NK-92 (cell line): ENCODE data around the gene GUCY1A2.
"Not testable (repeated sequence)": the region's sequence is repeated elsewhere in the genome, so short reads cannot be mapped to it uniquely, and the experiment has no call there.

Source experiments
- DNase-seq: peaks from one replicate; lab custom pipeline; 2025; ENCODE audit not compliant: unreplicated experiment; lab: John Stamatoyannopoulos, UW

The GUCY1A2 gene, protein sequence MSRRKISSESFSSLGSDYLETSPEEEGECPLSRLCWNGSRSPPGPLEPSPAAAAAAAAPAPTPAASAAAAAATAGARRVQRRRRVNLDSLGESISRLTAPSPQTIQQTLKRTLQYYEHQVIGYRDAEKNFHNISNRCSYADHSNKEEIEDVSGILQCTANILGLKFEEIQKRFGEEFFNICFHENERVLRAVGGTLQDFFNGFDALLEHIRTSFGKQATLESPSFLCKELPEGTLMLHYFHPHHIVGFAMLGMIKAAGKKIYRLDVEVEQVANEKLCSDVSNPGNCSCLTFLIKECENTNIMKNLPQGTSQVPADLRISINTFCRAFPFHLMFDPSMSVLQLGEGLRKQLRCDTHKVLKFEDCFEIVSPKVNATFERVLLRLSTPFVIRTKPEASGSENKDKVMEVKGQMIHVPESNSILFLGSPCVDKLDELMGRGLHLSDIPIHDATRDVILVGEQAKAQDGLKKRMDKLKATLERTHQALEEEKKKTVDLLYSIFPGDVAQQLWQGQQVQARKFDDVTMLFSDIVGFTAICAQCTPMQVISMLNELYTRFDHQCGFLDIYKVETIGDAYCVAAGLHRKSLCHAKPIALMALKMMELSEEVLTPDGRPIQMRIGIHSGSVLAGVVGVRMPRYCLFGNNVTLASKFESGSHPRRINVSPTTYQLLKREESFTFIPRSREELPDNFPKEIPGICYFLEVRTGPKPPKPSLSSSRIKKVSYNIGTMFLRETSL

DNA sequence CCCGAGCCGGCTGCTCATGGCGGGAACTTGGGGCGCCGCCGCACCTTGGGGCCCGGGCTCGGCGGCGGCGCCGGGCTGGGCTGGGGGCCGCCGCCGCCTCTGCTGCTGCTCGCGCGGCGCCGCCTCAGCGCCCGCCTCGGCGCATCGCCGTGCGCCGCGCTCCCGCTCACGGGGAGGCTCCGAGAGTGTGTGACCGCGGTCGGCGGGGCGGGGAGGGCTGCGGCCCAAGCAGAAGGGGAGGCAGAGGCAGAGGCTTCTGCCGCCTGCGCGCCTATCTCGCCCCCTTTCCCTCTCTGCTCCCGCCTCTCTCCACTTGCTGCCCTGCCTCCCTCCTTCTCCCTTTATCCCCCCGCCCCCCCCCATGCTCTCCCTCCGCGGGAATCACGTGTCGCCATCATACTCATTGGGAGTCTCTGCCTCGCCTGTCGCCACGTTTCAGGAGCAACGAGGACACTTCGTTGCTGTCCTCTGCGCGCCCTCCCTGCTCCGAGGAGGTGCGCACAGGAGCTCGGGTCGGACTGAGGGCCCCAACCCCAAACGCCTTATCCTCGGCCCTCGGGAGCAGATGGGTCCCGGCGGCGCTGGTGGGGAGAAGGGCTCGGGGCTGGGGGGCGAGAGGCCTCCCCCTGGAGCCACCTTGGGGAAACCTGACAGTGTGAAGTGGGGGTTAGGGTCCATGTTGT lies at the start of gene GUCY1A2:
GUCY1A2 (minus strand) TSS at position 258 of the 683 bp plus-strand sequence. CDS start 421 bp downstream, outside the sequence.
- no peak for DNase-seq

DNA sequence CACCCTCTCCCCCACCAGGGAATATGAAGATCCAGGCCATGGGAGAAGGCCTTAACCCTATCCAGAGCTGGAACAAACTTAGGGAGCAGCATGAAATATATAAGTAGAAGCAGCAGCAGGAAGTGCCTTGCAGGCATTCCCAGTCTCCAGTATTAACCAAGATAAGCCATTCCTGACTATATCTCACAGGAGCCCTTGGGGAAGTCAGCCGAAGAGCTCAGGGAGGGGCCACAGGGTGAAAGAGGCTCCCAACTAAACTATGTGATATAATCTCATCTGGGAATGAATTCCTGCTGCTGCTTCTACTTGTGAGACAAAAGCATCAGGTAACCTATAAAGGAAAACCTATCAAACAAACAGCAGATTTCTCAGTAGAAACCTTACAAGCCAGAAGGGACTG lies 36.1 kb upstream of the GUCY1A2 start:
- no peak for DNase-seq

DNA sequence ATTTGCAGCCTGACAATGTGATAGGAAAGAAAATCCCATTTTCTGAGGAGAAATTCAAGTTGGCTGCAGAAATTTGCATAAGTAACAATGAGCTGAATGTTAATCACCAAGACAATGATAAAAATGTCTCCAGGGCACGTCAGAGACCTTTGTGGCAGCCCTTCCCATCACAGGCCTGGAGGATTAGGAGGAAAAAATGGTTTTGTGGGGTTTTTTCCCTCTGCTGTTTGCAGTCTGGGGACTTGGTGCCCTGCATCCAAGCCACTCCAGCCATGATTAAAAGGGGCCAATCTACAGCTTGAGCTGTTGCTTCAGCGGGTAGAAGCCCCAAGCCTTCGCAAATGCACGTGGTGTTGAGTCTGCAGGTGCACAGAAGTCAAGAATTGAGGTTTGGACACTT lies 33.1 kb upstream of the GUCY1A2 start:
- DNase-seq, result not testable (repeated sequence)

DNA sequence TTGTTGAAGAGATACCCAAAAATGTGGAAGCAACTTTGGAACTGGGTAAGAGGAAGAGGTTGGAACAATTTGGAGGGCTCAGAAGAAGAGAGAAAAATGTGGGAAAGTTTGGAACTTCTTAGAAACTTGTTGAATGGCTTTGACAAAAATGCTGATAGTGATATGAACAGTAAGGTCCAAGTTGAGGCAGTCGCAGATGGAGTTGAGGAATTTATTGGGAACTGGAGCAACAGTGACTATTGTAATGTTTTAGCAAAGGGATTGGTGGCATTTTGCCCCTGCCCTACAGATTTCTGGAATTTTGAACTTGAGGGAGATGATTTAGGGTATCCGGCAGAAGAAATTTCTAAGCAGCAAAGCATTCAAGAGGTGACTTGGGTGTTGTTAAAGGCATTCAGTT lies 32.6 kb upstream of the GUCY1A2 start:
- not testable (repeated sequence) for DNase-seq

DNA sequence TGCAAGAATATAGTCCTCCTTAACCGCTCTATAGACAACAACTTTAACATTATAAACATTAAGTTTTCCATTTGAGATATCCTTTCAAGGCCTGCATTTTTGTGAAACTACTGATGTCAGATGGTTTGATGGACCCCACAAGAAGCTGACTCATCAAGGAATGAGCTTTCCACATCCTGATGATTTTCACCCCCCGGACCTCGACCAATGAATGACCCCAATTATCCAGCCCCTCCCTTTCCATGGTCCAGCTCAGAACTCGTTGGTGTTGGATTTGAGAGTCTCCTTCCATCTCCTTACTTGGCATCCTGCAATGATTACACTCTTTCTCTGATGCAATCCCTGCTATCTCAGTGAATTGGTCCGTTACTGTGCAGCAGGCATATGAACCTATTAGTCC lies 31.8 kb upstream of the GUCY1A2 start:
- DNase-seq, result no peak

DNA sequence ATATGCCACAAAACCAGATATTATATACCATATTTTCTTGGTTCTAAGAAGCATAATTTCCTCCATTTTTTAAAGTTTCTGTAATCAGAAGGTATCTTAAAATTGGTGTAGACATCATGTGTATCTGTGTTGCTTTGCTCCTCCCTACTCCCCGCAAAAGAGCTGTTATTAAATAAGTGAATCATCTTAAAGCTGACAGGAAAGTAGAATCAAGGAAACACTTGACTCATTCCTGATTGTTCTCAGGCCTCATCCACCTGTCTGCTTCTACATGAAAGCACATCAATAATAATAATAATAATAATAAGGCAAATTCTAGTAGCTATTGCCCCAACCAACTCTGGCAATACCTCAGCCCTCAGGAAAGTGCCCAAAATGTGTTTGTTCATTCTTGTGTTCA lies 26.2 kb upstream of the GUCY1A2 start:
- no peak for DNase-seq

DNA sequence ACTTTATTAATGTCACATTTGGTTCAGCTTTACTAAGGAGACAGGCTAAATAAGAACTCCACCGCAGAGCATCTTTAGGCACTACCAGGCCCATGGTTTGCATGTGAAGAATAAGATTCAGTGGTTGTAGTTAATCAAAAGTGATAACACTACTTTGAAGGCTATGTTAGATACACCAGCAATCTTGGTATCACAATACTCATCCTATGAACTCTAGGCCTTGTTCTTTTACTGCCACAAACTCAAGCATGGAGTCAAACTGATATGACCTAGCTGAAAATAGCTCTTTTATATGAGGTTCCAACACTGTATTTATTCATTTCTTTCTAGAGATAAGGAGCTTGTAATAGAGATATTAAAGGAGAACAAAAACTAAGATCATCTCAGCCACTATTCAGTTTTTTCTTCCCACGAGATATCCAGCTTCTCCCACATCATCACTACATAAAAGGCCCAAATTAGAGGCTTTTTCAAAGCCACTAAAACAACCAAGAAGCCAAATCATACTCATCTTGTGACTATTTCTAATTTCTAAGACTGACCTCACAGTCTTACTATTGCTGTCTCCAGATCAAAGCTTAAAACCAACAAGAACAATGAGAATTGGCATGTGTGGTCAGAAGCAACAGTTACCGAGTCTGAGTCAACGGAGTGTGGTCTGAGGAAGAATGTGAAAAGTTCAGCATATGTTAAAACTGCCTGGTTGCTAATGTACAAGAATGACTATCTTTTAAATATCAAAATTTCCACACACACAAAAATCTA lies 25.1 kb upstream of the GUCY1A2 start:
- no peak for DNase-seq

DNA sequence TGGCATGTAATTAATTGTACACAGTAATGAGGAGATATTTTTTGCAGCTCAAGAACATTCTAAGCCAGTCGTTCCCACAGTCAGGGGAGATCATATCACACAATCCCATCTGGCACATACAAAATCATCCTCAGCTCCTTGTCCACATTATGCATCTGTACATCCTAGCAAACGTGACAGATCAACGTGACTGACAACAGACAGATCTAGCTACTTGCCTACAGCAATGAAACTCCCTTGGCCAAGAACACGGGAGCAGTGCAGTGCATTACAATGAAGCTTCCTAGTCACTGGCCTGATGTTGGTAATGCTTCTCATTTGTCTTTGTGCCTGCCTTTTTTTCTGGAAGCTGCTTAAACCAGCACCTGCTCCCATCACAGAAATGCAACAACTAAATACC lies 24.5 kb upstream of the GUCY1A2 start:
- no peak for DNase-seq

DNA sequence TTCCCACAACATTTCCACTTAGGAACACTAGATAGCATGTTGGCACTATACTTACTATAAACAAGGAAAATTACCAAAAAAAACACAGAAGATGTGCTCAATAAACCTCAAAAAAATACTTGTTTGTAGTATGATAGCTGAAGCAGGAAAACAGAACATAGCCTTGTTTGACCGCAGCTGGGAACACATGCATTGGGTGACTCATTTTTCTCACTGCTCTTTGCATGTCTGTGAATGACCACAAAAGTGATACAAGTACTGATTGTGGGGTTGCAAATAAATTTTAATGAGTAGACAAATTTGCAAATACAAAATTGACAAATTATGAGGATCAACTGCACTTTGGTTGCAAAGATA lies 22.8 kb upstream of the GUCY1A2 start:
- DNase-seq, result no peak

DNA sequence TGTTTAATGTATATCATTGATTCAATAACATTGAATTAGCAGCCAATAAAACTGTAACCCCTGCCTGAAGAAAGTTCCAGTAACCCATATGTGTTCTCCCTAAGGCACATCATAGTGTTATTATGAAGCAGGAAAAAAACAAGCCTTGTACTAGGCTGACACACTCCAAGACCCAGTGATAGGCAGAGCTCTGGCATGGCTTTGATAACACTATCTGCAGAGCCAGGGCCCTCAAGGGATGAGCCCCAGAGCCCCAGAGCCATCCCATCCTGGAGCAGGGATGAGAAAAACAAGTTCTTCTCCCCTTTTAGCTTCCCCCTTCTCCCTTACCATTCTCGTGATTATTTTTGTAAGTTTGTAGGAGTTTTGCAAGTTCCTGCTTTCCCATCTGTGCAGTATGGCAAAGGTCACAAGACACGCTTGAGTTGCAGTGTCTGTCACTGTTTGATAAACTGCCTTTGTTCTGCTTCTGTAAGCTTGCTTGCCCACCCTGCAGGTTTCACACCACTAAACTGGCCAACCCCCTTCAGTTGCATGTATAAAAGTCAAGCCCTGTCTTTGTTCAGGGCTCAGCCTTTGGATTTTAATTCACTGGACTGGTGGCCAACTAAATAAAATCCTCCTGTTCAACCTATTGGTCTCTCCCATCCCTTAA lies 22.3 kb upstream of the GUCY1A2 start:
- DNase-seq, result no peak

DNA sequence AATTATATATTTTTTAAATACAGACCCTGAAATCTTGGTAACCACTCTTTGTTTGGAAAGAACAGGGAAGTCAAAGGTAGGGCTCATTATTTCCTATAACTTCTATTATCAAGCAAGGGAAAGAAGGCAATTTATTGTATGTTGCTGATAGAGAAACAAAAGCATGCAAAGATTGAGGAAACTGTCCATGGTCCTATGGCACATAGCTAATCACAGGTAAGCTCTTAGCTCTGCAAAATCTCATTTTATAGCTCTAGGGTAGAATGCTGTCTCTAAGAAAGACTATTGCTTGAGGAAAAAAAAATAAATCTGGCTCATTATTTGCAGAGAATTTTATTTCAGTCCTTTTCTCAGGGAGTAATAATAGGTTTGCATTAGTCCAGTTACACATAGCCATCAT lies 7.4 kb upstream of the GUCY1A2 start:
- DNase-seq, result no peak

DNA sequence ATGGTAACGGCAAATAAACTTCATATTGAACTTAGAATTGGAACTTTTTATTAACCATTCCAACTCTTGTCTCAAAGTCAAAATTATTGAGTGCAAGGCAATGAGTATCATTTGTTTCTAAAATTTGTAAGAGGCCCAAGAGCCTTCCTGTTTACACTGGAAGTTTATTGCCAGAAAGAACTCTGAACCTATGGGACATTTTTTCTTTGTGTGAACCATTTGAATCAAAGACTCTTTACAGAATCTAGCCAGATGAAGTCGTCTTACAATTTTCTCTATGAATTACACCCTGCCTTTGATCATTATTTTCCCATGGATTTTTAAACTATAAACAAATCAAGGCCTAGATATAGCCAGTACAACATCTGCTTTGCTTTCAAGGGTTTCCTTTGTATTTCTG lies 2.3 kb upstream of the GUCY1A2 start:
- no peak for DNase-seq

DNA sequence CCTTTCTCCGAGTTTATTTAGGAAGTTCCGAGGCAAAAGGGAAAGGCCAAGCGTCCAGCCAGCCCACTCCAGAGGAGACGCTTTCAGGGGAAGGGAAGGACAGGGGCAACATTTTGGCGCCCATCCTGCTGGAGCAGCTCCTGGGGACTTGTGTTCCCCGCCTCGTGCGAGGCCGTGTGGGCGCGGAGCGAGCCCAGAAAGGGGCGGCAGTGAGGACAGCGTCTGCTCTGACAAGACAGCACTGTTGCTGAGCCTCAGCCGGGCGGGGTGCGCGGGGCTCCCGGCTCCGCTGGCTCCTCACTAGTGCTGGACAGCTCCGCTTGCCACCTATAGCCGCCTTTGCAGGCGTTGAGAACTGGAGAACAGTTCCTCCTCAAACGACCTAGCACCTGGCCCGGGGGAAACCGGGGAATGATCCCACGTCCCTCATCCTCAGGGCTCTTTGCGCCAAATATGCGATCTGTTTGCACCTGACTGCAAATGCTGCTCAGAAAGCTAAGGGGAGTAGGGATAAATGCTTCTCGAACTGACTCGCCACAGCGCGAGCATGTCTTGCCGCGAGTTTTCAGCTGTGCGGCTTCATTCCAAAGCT lies 722 bp upstream of the GUCY1A2 start:
- DNase-seq, result no peak

DNA sequence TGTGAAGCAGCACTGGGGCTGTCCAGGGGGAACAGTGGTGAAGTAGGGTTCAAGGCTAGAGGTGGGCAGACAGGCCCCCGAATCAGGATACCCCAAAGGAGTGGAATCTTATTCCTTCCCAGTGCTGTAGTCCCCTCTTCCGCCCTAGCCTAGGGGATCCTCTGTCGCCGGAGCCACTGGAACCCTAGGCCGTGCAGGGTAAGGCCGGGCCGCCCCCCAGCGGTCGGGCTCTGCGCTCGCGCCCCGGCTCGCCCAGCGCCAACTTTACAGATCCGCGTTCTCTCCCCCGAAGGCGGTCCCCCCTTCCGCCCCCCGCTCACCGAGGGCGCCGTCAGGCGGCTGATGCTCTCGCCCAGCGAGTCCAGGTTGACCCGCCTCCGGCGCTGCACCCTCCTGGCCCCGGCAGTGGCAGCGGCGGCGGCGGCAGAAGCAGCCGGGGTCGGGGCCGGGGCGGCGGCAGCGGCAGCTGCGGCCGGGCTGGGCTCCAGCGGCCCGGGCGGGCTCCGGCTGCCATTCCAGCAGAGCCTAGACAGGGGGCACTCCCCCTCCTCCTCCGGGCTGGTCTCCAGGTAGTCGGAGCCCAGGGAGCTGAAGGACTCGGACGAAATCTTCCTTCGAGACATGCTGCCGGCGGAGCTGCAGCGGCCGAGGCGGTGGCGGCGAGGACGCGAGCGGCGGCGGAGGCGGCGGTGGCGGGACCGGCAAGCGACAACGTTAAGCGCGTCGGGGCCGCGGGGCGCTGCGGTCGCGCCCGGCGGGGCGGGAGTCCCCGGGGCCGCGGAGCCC lies 650 bp downstream of the GUCY1A2 start:
- no peak for DNase-seq

DNA sequence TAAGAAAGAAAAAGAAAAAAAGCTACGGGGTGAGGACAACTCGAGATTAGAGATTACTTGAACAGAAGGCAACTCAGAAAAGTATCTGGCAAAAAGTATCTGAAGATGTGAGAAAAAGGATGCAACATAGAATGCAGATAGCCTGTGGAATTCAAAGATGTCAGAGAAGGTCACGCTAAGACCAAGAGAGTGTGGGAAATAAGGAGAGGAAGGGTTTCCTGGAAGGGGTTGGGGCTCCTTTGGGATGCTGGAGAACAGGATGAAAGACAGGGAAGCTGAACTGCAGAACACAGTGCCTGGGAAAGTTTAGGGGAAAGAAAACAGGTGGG lies 1.2 kb downstream of the GUCY1A2 start:
- DNase-seq, result no peak

DNA sequence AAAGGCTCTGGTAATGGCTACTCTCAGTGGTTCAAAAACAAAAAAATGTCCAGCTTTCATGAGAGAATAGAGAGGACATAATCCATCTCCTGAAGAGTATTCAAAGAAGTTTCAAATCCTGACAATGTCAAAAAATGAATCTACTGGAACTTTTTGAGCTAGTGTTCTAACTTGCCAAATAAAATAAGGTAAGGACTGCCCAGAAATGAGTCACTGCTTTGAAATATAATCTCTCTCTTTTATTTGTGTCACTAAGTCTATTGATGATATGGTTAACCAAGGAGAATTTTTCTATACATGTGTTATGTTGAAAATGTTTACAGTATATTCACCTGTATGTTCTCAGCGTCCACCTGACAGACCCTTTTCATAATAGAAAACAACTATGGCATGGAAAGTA lies 3.4 kb downstream of the GUCY1A2 start:
- no peak for DNase-seq

DNA sequence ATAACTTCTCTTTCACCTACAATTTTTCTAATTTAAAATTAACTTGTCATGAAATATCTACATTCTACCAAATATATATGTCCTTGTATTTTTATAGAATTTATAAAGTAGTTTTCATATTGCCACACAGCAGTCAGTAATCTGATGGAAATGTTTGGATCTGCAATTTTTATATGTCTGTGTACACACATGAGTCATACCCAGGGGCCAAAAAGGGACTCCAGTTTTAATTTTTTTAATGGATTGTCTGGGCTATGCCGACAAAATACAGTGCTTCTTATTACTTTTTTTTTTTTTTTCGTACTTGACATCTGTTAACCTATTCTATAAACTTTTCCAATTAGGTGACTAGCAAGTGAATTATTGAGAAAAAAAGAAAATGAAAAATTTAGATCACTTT lies 6.3 kb downstream of the GUCY1A2 start:
- no peak for DNase-seq

DNA sequence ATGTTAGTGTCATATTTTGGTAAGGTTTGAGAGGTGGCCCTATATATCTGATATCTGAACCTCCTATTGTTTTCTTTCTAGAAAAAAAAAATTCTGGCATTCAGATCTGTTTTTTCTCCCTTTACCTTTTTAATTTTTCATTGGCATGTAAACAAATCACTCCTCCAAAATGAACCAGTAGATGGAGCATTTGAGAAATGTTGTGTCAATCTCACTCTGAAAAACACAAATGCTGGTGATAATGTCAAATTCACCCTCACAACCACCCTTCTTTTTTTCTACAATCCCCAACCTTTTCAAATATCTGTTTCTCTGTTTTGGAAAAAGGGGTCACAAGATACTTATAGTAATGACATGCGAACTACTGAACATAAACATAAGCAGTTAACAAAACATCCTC lies 9.1 kb downstream of the GUCY1A2 start:
- DNase-seq, result no peak

DNA sequence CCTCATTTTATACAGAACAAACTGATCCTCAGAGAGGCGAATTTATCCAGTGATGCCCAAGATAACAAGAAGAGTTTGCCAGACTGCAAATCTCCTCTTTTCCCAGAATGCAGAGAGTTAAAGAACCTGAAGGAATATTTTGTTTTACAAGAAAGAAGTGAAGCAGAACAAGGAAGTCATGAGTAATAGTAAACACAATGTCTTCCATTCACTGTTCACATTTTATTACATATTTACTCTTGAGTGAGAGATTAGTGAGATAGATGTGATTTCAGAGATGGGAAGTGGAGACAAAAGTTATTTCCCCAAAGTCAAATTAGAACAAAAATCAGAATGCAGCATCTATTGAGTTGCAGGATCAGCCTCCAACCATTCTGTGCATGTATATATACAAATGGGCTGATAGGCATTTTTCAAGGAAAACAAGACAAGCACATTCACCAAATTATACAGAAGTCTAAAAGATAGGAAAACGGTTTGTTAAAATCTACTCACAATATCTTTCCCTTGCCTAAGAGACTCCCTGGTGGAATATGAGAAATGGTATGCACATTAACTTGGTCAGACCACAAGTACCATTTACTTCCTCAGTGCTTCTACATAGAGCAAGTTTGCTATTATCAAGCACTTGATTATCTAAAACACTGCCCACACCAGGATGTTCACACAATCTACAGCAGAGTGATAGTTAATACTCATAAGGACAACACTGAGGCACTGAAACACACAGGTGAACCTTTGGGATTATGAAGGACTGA lies 12.0 kb downstream of the GUCY1A2 start:
- no peak for DNase-seq
